Loucy (cell line): Measurements from ENCODE around the gene KIF3C.

Source experiments
- EZH2phosphoT487 ChIP-seq: fragments of 200-600 bp; IDR thresholded peaks from 2 replicates; pipeline ENCODE4 v1.6.1; 2018; ENCODE audit warnings: antibody characterized with exemption, mild to moderate bottlenecking, moderate library complexity, borderline replicate concordance
- TF ChIP-seq, protein P1 (sequence below): fragments of 200-600 bp; sonication (generic); conservative IDR thresholded peaks from 2 replicates; pipeline ENCODE4 v1.5.1; 2014; ENCODE audit warnings: mild to moderate bottlenecking, antibody characterized with exemption, low read length

DNA sequence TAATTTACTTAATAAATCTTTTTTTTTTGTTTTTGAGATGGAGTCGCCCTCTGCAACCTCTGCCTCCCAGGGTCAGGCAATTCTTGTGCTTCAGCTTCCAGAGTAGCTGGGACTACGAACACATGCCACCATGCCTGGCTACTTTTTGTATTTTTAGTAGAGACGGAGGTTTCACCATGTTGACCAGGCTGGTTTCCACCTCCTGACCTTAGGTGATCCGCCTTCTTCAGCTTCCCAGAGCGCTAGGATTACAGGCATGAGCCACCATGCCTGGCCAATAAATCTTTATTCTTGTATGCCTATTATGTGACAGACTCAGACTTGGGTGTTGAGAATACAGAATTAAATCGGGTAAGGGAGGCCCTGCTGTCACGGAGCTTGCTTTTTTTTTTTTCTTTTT lies 87.3 kb downstream of the KIF3C start:
- TF ChIP-seq, protein P1, sequence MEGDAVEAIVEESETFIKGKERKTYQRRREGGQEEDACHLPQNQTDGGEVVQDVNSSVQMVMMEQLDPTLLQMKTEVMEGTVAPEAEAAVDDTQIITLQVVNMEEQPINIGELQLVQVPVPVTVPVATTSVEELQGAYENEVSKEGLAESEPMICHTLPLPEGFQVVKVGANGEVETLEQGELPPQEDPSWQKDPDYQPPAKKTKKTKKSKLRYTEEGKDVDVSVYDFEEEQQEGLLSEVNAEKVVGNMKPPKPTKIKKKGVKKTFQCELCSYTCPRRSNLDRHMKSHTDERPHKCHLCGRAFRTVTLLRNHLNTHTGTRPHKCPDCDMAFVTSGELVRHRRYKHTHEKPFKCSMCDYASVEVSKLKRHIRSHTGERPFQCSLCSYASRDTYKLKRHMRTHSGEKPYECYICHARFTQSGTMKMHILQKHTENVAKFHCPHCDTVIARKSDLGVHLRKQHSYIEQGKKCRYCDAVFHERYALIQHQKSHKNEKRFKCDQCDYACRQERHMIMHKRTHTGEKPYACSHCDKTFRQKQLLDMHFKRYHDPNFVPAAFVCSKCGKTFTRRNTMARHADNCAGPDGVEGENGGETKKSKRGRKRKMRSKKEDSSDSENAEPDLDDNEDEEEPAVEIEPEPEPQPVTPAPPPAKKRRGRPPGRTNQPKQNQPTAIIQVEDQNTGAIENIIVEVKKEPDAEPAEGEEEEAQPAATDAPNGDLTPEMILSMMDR = no peak
- TF ChIP-seq EZH2phosphoT487 = no peak
